SK-N-SH (cell line): Measurements from ENCODE around the gene FOXF1.

ENCODE experiments used
- CHD2 ChIP-seq: fragments of 150-350 bp; IDR thresholded peaks from 2 replicates; pipeline ENCODE4 v1.6.1; 2018; ENCODE audit warnings: low read length; ENCODE audit not compliant: partially characterized antibody
- CTCF ChIP-seq: fragments of 200-600 bp; sonication (generic); IDR thresholded peaks from 2 replicates; pipeline ENCODE4 v1.6.1; 2017; ENCODE audit warnings: antibody characterized with exemption, mild to moderate bottlenecking, moderate library complexity
- EP300 ChIP-seq, 2 experiments: IDR thresholded peaks; 2 replicates each; pipeline versions ENCODE4 v1.4.0 to v1.6.1; 2012; ENCODE audit warnings: borderline replicate concordance in 1 of 2, low read depth in 1 of 2, low read length in 1 of 2
- FOXM1 ChIP-seq: IDR thresholded peaks from 2 replicates; pipeline ENCODE4 v1.4.0; 2012; ENCODE audit warnings: low read depth, mild to moderate bottlenecking
- GATA2 ChIP-seq: sonication (generic); formaldehyde crosslinking; IDR thresholded peaks from 2 replicates; pipeline ENCODE4 v1.5.0; 2020; ENCODE audit warnings: mild to moderate bottlenecking, missing genetic modification reagents
- NRF1 ChIP-seq: IDR thresholded peaks from 2 replicates; pipeline ENCODE4 v1.6.1; 2012; ENCODE audit warnings: low read depth, mild to moderate bottlenecking, low read length
- POLR2AphosphoS5 ChIP-seq: IDR thresholded peaks from 2 replicates; pipeline ENCODE4 v1.6.1; 2012; ENCODE audit warnings: low read depth, low read length
- RAD21 ChIP-seq: IDR thresholded peaks from 2 replicates; pipeline ENCODE4 v1.6.1; 2012; ENCODE audit warnings: mild to moderate bottlenecking, low read length
- RCOR1 ChIP-seq: fragments of 150-350 bp; IDR thresholded peaks from 2 replicates; pipeline ENCODE4 v1.6.1; 2017; ENCODE audit warnings: antibody characterized with exemption, low read length
- RFX5 ChIP-seq: IDR thresholded peaks from 2 replicates; pipeline ENCODE4 v1.6.1; 2012; ENCODE audit warnings: mild to moderate bottlenecking, improper control_type of control experiment, low read length
- RXRA ChIP-seq: IDR thresholded peaks from 2 replicates; pipeline ENCODE4 v1.4.0; 2012; ENCODE audit warnings: low read depth, mild to moderate bottlenecking, borderline replicate concordance
- TAF1 ChIP-seq: IDR thresholded peaks from 2 replicates; pipeline ENCODE4 v1.6.1; 2012; ENCODE audit warnings: low read depth, mild to moderate bottlenecking, low read length, moderate library complexity, borderline replicate concordance

GRCh38 chr16:86512301-86512859 lies 2.1 kb downstream of the FOXF1 start:
- TF ChIP-seq CTCF (no peak), FOXM1 (no peak), RFX5 (no peak), NRF1 (no peak), EP300 (IDR thresholded peaks at IDR 0.05; ENCODE audit: borderline replicate concordance in 1 of 2, low read depth in 1 of 2, low read length in 1 of 2) (no peak), TAF1 (no peak), RCOR1 (no peak), RXRA (no peak), POLR2AphosphoS5 (no peak), GATA2 (CRISPR knock-in tag) (no peak), RAD21 (no peak), CHD2 (no peak)
